ENCODE data around the gene GCG.

DNA sequence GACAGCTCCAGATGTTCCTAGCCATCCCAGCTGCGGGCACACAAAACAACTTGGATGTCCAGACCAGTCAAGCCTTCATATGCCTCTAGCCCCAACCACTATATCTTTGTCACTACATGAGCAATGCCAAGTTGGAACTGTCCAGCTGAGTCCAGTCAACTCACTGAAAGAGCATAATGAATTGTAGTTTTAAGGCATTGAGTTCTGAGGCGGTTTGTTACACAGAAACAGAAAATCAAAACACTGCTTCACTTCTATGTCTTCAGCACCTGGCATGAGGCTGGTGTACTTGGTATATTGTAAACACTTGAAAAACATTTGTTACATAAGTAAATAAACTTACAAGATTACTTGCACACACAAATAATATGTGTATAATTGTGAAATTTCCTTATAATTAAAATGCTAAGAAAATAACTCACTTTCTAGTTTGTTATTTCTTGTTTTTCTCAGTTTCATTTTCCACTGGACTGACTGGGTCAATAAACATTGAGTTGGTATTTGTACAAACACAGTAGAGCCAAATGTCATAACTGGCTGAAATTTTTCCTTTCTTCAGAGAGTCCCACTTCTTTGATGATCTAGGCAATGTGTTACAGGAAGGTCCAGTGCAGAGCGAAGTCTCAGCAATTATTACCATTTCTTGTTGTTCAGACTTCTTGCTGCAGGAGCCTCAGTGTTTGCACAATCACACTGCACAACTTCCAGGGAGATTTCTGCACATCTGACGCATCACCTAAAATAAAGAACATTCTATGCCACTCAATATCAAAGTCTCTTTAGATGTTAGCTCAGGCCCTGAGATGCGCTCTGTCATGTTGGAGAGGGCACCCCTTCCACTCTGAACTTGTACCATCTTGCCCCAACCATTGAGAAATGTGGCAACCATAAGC is 39.8 kb downstream of the GCG start:
- TF ChIP-seq, protein P1, sequence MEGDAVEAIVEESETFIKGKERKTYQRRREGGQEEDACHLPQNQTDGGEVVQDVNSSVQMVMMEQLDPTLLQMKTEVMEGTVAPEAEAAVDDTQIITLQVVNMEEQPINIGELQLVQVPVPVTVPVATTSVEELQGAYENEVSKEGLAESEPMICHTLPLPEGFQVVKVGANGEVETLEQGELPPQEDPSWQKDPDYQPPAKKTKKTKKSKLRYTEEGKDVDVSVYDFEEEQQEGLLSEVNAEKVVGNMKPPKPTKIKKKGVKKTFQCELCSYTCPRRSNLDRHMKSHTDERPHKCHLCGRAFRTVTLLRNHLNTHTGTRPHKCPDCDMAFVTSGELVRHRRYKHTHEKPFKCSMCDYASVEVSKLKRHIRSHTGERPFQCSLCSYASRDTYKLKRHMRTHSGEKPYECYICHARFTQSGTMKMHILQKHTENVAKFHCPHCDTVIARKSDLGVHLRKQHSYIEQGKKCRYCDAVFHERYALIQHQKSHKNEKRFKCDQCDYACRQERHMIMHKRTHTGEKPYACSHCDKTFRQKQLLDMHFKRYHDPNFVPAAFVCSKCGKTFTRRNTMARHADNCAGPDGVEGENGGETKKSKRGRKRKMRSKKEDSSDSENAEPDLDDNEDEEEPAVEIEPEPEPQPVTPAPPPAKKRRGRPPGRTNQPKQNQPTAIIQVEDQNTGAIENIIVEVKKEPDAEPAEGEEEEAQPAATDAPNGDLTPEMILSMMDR (IDR thresholded peaks at IDR 0.05), result no peak
- no peak for TF ChIP-seq POLR2A (IDR thresholded peaks at IDR 0.05)
